Pancreas (tissue), 10 donors: Measurements from ENCODE around the gene ETV3. TPM values are rescaled to one million over a fixed set of nuclear protein-coding genes. Genes with fewer than 3 reads are reported as not detected.

Source experiments
- ATAC-seq, 4 donors: fragments of 200-7000 bp; cut with Tn5 transposase; one replicate each; pipeline versions ENCODE4 v1.8.0 to v1.9.1; 2020; ENCODE audit warnings: mild to moderate bottlenecking in 4 of 4, moderate library complexity in 4 of 4
- DNase-seq, 6 donors: peaks; one replicate each; pipeline ENCODE4 v3.0.0-alpha.2; 2020
- FAIRE-seq: peaks from 2 replicates; lab custom pipeline; 2012; peaks lifted over from hg19 to GRCh38; lab: Jason Lieb, UNC
- H3K27ac ChIP-seq, 4 donors: fragments of 200-600 bp; sonication (generic); 1 replicate in 3 of 4; 2 replicates in 1 of 4; pipeline versions ENCODE4 v1.5.0 to v1.8.0; 2020
- H3K27me3 ChIP-seq, 4 donors: fragments of 200-600 bp; one replicate each; pipeline ENCODE4 v1.8.0; 2021
- H3K36me3 ChIP-seq, 3 donors: fragments of 200-600 bp; sonication (generic) in 1 of 3; one replicate each; pipeline versions ENCODE4 v1.5.0 to v1.8.0; 2020 to 2021
- H3K4me1 ChIP-seq, 3 donors: fragments of 200-600 bp; one replicate each; pipeline ENCODE4 v1.8.0; 2021
- H3K4me3 ChIP-seq, 4 donors: fragments of 200-600 bp; sonication (generic) in 2 of 4; one replicate each; pipeline versions ENCODE4 v1.5.0 to v1.8.0; 2020 to 2021
- H3K9me3 ChIP-seq, 4 donors: fragments of 200-600 bp; one replicate each; pipeline ENCODE4 v1.8.0; 2021
- CTCF ChIP-seq, 4 donors: fragments of 200-600 bp; sonication (generic) in 3 of 4; IDR thresholded peaks; one replicate each; pipeline versions ENCODE4 v1.5.0 to v1.8.0; 2021; ENCODE audit warnings: antibody characterized with exemption in 4 of 4
- WGBS, 2 donors: extraction: QIAGEN DNeasy Blood & Tissue Kit; methylation state at CpG; one replicate each; pipeline ENCODE4 v1.1.7; 2013; 5-methylcytosine and 5-hydroxymethylcytosine counted together
- intact Hi-C, 3 donors: fragments of 100-400 bp; cut with DNase I; formaldehyde crosslinking; loops; one replicate each; pipeline versions ENCODE4 v1.11.1 to v1.14.2; 2022
- polyA plus RNA-seq, 2 donors: library from polyadenylated mRNA; stranded (reverse); fragments of 200-250 nt; gene quantifications; one replicate each; pipeline ENCODE4 v1.2.3, GENCODE V29; 2013
- total RNA-seq, 6 donors: library from RNA; stranded (reverse); fragmentation: NEBNext Ultra II Directional in 4 of 6; extraction: Animal tissue kit (Norgen Biotek cat#: 25700) in 4 of 6; gene quantifications; one replicate each; pipeline versions ENCODE4 v1.2.1 to v1.2.4, GENCODE V29; 2021 to 2023
- donor health status: healthy with polysubstance abuse.
- donor health status: DM: no; HTN: no; CAD: no; lungs with moderate emphysema.
- donor health status: DM: no; HTN: no; CAD: no.
- donor health status: control.
- donor health status: control.
- donor health status: Bipolar disorder and iron deficiency.
- donor health status: DM: yes; HTN: yes; CAD: no.
- donor health status: DM: no; HTN: no; CAD: no.
- donor health status: DM: no; HTN: no; CAD: no.
- donor health status: DM: yes; HTN: yes; CAD: no.

ETV3 gene
- total and polyA plus RNA-seq, 8 donors = 2.9 to 12.9 (median 7.3) TPM

DNA sequence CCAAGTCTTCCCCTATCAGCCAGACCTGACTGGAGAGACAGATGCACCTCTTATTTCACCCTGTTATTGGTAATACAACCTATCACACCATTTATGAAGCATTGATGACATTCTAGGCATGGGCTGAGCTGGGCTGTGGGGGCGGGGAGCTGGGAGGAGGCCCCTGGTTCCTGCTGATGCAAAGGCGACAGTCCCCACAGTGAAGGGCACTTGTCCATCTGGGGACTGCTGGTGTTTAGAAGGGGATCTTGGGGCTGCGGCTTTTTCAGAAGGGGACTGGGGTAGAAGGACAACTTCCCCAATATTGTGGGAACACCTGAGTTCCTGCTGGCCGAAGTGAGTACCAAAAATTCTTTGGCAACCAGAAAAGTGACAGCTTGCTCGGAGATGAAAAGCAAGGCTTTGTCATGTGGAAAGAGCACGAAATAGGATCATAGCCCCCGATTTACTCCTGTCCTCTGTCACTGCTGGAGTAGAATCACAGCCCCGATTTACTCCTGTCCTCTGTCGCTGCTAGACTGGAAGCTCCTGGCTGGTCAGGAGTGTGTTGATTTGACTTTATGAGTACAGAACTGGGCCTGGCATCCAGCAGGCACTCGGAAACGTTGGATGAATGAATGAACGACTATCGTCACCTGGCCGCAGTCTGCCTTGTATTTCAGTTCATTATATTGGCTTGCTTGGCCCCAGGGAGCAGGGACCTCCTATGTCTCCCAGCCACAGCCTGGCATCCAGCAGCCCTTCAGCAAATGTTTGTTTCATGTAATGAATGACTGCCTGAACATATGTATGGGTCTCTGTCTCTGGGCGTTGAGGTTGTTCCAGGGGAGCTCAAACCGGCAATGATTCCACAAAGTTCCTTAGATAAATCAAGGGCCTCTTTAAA, 22.1 kb downstream of the ETV3 start:
- no peaks in the 10 kb centered on the region for H3K9me3 ChIP-seq
- TF ChIP-seq CTCF (IDR thresholded peaks at IDR 0.05) = no peak
- H3K4me3 ChIP-seq = no peak overlapping the region
- no peaks in the 10 kb centered on the region for H3K4me1 ChIP-seq
- ATAC-seq = no peak
- H3K27ac ChIP-seq = no peak overlapping the region
- no peaks in the 10 kb centered on the region for H3K36me3 ChIP-seq
- no peak for DNase-seq
- intact Hi-C loops = no loop called here
- no peaks in the 10 kb centered on the region for H3K27me3 ChIP-seq
- 58 to 63% methylated on average over 16 of the region's 16 CpGs for WGBS, 2 donors
- FAIRE-seq = no peak

GRCh38 chr1:157115429-157115838, 22.8 kb downstream of the ETV3 start:
- no peaks in the 10 kb centered on the region for H3K9me3 ChIP-seq
- H3K4me1 ChIP-seq = no peaks in the 10 kb centered on the region
- H3K27ac ChIP-seq = no peak overlapping the region
- 61 to 74% methylated on average over 3 of the region's 3 CpGs for WGBS, 2 donors
- intact Hi-C loops = no loop called here
- H3K4me3 ChIP-seq = no peak overlapping the region
- no peaks in the 10 kb centered on the region for H3K27me3 ChIP-seq
- H3K36me3 ChIP-seq = no peaks in the 10 kb centered on the region
- FAIRE-seq = no peak
- no peak for DNase-seq
- TF ChIP-seq CTCF (IDR thresholded peaks at IDR 0.05) = no peak
- no peak for ATAC-seq

DNA sequence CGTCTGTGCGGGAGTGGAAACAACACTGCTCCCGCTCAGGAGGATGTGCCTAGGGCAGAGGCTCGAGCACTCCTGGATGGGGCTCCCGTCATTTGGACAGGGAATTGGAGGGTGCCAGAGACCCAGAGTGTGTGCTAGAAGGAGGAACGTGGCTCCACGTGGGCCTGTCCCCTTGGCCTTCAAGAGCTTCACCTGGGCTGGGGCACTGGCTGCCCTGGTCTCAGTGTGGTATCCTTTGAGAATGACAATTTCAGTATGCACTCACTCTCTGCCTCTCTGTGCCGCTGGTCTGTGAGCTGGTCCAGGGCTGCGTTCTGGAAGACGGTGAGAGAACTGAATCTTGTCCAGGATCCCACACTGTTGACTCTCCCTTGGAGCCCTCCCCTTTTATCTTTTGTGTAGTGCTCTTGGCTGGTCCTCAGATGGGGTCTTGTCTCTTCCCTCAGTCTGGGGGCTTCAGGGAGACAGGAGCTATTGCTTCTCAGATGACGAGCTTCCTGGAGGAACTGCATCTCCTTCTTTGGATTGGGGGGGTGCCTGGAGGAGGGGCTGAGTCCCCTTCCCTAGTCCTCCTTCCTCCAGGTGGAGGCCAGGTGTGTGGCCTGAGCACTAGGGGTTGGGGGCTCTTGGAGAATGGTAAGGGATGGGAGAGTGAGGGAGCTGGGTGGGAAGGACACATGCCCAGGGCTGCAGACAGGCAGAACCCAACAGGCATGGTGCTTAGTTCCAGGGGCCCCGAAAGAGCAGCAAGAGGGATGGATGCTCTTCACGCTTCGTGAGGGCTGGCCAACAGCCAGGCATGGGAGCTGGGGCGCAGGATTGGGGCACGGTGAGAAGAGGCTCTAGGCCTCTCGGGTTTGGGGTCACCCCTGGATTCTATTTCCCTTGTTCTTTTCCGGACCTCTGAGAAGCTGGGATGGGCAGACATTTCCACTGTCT, 23.7 kb downstream of the ETV3 start:
- H3K4me1 ChIP-seq = no peaks in the 10 kb centered on the region
- no peaks in the 10 kb centered on the region for H3K9me3 ChIP-seq
- H3K36me3 ChIP-seq = no peaks in the 10 kb centered on the region
- FAIRE-seq (no peak), DNase-seq (no peak), ATAC-seq (no peak)
- 61 to 72% methylated on average over 18 of the region's 18 CpGs for WGBS, 2 donors
- no peak for TF ChIP-seq CTCF (IDR thresholded peaks at IDR 0.05)
- no peak overlapping the region for H3K27ac ChIP-seq
- intact Hi-C loops = no loop called here
- H3K4me3 ChIP-seq = no peak overlapping the region
- no peaks in the 10 kb centered on the region for H3K27me3 ChIP-seq

GRCh38 chr1:157113631-157114030, 24.6 kb downstream of the ETV3 start:
- intact Hi-C loops = no loop called here
- H3K9me3 ChIP-seq = no peaks in the 10 kb centered on the region
- DNase-seq (no peak), ATAC-seq (no peak), FAIRE-seq (no peak)
- no peaks in the 10 kb centered on the region for H3K36me3 ChIP-seq
- no peaks in the 10 kb centered on the region for H3K27me3 ChIP-seq
- H3K27ac ChIP-seq = no peak overlapping the region
- H3K4me3 ChIP-seq = no peak overlapping the region
- no peak for TF ChIP-seq CTCF (IDR thresholded peaks at IDR 0.05)
- H3K4me1 ChIP-seq = no peaks in the 10 kb centered on the region
- 58 to 64% methylated on average over 3 of the region's 3 CpGs for WGBS, 2 donors
